NCI-H526 treated with DMSO at 0.1 percent for 48 hours (cell line): ENCODE results near the gene GUCY2D.
"Not testable (repeated sequence)": the region's sequence is repeated elsewhere in the genome, so short reads cannot be mapped to it uniquely, and the experiment has no call there.

Experiments used
- DNase-seq: peaks from one replicate; lab custom pipeline; 2025; lab: John Stamatoyannopoulos, UW

The GUCY2D gene

GRCh38 chr17:8016632-8017424 lies 14.4 kb downstream of the GUCY2D start:
- DNase-seq = peak; percentile 18

GRCh38 chr17:8018436-8018835 lies 16.0 kb downstream of the GUCY2D start:
- DNase-seq = no peak

DNA sequence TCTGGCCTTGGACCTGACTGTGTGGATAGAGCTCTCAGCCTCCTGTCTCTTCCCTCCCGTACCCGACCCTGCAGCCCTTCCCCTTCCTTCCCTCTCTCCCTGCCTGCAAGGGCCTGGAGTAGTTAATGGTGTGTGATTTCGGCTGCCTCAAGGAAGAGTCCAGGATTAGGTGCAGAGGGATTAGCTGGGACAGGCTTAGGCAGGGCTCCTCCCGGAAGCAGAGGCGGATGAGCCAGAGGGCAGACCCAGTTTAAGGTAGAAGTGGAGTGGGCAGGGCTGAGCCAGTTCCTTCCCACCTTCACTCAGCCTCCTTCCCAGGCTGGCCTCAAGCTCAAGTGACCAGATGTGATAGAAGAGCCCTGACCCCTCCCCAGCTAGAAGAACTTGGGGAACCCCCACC lies 16.8 kb downstream of the GUCY2D start:
- no peak for DNase-seq

GRCh38 chr17:8019665-8020650 lies 17.5 kb downstream of the GUCY2D start:
- DNase-seq = no peak

DNA sequence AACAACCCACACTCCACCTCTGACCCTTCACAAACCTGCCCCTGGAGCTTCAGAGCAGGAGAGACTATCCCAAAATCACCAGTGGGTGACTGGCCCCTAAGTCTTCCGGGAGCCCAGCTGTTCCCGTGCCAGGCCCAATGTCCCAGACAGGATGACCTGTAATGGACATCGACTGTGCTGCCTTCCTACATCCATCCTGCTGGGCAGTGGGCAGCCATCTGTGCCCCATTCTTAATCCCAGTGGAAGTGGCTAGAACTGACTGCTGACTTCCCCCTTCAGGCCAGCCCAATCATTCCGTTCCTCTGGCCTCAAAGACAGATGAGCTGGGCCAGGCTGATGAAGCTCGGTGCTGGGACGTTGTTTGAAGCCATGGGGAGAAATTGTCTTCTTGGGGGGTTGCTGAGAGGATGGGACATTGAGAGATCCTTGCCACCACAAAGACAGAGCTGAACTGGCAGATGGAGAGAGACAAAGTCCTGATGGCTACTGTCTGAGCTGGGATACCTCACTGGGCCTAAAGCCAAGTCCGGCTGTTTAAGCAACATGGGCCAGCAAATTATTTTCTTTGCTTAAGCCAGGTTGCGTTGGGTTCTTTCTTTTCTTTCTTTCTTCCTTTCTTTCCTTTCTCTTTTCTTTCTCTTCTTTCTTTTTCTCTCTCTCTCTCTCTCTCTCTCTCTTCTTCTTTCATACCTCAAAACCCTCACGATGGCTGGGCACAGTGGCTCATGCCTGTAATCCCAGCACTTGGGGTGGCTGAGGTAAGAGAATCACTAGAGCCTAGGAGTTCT lies 18.6 kb downstream of the GUCY2D start:
- no peak for DNase-seq

- no peak for DNase-seq
Measured at GRCh38 chr17:8021565-8022359, 19.3 kb downstream of the GUCY2D start.

DNA sequence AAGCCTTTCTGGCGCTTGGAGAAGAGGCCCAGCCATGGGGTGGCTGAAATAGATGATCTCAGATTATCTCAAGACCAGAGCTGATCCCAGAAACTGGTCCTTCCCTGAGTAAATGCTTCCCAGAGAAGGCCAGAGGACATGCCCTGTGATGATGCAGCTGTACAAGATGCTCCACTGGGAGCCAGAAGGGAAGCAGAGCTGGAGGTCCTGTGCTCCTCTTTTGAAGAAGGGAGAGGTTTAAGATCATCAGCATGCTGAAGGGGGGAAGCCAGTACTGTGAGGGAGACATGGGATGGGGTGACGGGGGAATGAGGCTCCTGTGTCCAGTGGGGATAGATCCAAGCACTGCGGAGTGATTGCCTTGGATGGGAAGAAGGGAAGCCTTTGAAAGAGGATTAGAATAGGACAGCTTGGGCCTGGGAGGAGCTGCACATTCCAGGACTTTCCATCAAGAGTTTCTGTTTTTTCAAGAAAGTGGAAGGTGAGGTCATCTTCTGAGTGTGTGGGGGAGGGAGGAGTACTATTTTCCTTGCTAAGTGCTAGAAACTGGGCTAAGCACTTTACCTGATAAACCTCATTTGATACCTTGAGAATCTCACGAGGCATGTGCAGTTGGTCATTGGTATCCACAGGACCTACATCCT lies 20.1 kb downstream of the GUCY2D start:
- no peak for DNase-seq

- not testable (repeated sequence) for DNase-seq
Measured at GRCh38 chr17:8024161-8024560, 21.7 kb downstream of the GUCY2D start.

DNA sequence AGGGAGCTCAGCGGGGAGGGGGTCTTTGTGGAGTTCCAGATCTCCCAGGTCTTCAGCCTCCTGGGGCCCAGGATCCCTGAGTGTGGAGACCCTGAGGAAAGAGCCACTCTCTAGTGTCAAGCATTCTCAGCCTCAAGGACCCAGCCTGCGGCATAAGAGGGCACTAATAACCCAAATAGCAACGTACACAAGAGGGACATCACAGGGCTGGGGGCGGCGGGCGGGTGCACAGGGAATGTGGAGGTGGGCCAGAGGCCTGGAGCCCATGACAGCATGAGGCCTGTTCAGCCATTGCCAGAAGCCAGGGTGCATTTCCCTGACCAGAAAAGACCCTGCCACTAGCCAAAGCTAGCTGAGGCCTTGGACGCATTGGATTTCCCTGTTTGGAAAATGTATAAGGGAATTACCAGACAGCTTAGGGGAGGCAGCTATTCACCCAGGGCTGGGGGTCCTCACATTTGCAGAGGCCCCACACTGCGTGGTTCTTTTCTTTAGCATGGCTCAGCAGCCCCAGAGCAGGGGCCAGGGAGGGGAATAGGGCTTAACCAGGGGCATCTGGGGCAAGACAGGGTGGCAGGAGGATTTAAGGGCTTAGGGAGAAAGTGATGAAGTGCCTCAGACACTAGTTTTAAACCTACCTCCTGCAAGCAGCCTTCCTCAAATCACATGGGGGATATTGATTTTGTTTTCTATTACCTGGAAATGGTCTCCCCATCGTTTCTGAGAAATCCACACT lies 22.9 kb downstream of the GUCY2D start:
- DNase-seq = no peak

DNA sequence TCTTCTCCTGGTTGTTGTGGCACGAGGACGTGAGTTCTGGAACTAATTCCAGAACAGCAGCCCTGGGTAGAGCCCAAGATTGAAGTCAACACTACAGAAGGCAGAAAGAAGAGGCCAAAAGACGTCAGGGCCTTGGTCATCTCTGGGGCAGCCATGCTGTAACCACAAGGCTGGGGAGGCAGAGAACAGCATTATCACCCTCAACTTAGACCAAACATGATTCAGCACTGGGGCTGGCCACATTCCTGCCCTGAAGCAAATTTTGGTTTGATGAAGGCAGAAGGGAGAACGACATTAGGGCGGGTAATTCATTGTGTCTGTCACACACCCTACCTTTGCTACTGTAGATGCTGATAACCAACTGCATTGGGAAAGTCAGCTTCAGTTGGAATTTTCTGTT lies 26.7 kb downstream of the GUCY2D start:
- DNase-seq = no peak

GRCh38 chr17:8031261-8031661 lies 28.8 kb downstream of the GUCY2D start:
- DNase-seq = no peak

DNA sequence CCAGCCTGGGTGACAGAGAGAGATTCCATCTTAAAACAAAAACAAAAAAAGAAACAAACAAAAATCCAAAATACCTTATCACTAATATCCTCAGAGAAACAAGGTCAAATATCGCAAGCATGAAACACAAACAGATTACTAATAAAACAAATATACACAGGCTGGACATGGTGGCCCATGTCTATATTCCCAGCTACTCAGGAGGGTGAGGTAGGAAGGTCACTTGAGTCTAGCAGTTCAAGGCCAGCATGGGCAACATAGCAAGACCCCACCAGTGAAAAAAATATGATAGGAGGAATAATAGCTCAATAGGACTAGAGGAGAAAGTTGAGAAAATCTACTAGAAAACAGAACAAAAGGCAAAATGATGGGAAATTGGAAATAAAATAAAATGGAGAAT lies 29.5 kb downstream of the GUCY2D start:
- no peak for DNase-seq

GRCh38 chr17:8032442-8032841 lies 30.0 kb downstream of the GUCY2D start:
- no peak for DNase-seq

DNA sequence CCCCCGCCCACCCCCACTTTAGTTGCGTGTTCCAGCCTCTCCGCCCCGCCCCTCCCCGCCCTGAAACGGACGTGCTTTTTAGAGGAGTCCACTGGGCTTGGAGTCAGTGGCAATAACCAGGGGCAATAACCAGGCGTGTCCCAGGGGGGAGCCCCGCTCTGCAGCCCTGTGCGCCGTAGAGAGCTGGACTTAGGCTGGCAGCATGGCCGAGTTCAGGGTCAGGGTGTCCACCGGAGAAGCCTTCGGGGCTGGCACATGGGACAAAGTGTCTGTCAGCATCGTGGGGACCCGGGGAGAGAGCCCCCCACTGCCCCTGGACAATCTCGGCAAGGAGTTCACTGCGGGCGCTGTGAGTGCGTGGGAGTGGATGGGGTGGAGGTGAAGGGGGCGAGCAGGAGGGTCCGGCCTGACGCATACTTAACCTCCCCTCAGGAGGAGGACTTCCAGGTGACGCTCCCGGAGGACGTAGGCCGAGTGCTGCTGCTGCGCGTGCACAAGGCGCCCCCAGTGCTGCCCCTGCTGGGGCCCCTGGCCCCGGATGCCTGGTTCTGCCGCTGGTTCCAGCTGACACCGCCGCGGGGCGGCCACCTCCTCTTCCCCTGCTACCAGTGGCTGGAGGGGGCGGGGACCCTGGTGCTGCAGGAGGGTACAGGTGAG lies 36.7 kb downstream of the GUCY2D start, which contains the start of gene ALOX15B:
Gene ALOX15B (plus strand): TSS at position 106 of the 657 bp plus-strand sequence. CDS start 97 bp downstream, at position 203.
- no peak for DNase-seq

DNA sequence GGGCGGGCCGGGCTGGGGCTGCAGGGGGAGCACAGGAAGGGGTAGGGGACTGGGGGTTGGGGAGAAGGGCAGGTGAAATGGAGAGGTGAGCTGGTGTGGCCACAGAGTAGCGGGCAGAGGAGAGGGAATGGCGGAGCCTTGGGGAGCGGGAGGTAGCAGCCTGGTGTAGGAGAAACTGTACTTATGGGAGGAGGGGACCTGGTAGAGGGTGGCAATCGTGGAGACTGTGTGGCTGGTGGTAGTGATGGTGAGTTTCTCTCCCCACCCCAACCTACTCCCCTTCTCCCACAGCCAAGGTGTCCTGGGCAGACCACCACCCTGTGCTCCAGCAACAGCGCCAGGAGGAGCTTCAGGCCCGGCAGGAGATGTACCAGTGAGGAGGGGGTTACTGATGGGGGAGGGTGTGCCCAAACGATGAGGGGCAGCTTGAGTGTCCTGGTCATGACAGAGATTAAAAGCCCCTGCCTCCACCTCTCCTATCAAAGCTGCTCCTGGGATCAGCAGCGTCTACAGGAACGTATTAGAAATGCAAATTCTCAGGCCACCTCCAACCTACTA lies 37.3 kb downstream of the GUCY2D start:
- no peak for DNase-seq

DNA sequence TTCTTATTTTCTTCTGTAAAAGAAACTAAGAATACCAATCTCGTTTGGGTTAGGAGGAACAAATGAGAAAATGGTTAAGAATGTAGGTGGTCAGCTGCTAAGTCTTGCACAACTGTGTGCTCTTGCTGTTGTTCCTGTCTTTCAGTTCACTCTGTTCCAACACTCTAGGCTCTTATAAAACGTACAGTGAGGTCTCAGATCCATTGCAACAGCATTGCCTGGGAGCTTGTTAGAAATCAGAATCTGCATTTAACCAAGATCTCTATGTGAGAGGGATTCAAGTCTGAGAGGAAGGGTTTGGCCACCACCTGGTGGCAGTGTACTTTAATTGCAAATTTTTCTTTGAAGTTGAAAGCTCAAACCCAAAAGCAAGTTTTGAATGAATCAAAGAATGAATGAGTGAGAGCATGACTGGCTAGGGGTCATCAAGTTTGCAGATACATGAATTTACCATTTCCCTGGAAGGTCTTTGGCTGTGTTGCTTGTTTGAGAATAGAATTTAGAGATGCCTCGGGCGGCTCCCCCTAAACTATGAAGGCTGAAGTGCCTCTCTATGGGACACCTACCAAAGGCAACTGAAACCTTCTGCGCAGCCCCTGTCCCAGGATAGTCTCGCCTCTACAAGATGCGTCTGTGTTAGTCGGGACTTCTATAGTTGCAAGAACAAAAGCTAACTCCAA lies 39.0 kb downstream of the GUCY2D start:
- peak; percentile 7 for DNase-seq

GRCh38 chr17:8041979-8042378 lies 39.6 kb downstream of the GUCY2D start:
- no peak for DNase-seq
